Stimulated activated CD8-positive, alpha-beta memory T cell treated with anti-CD3 and anti-CD28 coated beads, Interleukin-4, amount 100 ng/mL, for 24 hours (primary cell): ENCODE results near the gene ZNF565.
"Not testable (repeated sequence)": the region's sequence is repeated elsewhere in the genome, so short reads cannot be mapped to it uniquely, and the experiment has no call there.

Source experiments
- DNase-seq: peaks from one replicate; pipeline ENCODE4 v3.0.0-alpha.2; 2020; ENCODE audit warnings: low read depth

Gene ZNF565

GRCh38 chr19:36212895-36213294, 1.6 kb downstream of the ZNF565 start:
- DNase-seq = no peak

GRCh38 chr19:36210497-36210896, 4.0 kb downstream of the ZNF565 start:
- DNase-seq = no peak

DNA sequence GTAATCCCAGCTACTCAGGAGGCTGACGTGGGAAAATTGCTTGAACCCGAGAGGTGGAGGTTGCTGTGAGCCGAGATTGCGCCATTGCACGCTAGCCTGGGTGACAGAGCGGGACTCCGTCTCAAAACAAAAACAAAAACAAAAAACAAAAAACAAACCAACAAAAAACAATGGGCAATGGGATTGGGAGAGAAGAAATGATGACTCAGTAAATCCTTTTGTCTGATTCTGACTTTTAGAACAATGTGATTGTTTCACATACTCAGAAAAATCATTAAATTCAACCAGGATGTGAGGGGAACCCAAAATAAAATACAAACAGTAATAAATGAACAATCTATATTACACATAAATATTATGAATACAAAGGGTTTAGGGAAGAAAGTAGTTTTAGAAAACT, 5.1 kb downstream of the ZNF565 start:
- no peak for DNase-seq

DNA sequence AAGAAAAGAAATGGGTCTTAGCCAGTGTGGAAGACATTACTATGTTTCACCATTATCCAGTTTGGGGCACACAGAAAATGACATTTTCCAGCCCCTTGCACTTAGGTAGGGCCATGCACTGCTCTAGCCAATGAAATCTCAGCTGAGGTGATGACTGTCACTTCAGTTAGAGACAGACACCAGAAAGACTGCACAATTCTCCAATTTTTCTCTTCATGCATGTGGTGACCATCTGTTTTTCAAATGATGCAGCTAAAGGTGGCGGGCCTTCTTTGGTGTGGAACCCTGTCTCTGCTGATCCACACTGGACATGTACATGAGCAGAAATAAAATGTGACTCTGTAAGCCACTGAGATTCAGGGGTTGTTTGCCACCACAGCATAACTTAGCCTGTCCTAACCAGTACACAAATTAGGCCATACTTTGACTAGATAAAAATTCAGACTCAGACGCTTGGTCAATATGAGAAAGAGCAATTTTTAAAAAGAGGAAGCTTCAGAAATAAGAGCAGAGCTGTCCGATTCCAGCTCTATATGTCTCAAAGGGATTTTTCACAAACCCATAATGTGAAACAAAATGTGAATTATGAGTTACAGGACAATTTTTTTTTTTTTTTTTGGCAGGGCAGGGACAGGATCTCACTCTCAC, 6.7 kb downstream of the ZNF565 start:
- no peak for DNase-seq

GRCh38 chr19:36203293-36203692, 11.2 kb downstream of the ZNF565 start:
- no peak for DNase-seq

DNA sequence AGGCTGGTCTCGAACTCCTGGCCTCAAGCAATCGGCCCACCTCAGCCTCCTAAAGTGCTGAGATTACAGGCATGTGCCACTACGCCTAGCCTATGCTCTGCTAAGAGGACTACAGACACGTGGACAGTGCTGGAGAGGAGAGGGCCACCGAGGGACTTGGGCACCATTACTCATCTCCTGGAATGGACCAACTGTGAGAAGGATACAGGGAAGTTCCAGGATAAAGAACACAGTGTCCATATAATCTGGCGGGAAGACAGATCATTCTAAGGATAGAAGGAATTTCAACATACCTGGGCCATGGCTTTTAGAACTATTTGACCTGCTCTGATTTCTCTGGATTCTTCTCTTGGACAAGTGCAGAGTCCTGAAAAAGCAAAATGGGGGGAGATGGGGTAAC, 12.8 kb downstream of the ZNF565 start:
- no peak for DNase-seq

GRCh38 chr19:36198119-36198518, 16.3 kb downstream of the ZNF565 start:
- DNase-seq = no peak

DNA sequence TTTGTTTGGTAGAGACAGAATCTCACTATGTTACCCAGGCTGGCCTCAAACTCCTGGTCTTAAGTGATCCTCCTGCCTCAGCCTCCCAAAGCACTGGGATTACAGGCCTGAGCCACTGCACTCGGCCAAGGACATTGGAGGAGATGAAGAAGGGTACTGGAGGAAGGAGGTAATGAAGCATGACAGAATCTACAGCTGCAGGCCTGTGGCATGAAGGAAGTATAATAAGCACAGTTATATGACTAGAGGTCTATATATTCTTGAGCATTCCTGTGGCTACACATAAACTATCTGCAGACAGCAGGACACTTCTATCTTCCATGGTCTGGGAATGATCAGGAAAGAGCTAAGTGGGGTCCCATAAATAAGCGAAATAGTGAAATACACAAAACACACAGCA, 18.2 kb downstream of the ZNF565 start:
- no peak for DNase-seq

GRCh38 chr19:36186722-36187121, 27.7 kb downstream of the ZNF565 start:
- DNase-seq = not testable (repeated sequence)

- DNase-seq = no peak
Measured at GRCh38 chr19:36183245-36183628, 31.2 kb downstream of the ZNF565 start.

DNA sequence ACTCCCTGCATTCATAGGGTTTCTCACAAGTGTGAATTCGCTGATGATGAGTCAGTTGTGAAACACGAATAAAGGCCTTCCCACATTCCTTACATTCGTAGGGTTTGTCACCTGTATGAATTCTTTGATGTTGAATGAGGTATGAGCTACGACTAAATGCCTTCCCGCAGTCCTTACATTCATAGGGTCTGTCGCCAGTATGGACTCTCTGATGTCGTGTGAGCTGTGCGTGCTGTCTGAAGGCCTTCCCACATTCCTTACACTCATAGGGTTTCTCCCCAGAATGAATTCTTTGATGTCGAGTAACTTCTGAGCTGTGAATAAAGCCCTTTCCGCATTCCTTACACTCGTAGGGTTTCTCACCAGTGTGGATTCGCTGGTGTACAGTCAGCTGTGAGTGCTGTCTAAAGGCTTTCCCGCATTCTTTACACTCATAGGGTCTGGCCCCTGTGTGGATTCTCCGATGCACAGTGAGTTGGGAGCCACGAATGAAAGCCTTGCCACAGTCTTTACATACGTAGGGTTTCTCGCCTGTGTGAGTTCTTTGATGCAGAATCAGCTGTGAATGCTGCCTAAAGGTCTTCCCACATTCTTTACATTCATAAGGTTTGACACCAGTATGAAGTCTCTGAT, 31.7 kb downstream of the ZNF565 start:
- DNase-seq = no peak

DNA sequence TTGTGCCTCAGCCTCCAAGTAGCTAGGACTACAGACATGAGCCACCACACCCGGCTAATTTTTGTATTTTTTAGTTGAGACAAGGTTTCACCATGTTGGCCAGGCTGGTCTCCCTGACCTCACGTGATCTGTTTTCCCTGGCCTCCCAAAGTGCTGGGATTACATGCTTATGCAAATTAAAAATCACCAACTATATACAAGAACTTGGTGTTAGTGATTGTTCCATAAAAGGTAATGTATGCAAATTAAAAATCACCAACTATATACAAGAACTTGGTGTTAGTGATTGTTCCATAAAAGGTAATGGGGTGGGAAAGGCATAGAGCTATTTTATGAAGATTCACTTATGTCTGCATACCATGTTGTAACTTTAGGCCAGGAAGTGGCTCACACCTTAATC, 35.4 kb downstream of the ZNF565 start:
- DNase-seq = not testable (repeated sequence)

DNA sequence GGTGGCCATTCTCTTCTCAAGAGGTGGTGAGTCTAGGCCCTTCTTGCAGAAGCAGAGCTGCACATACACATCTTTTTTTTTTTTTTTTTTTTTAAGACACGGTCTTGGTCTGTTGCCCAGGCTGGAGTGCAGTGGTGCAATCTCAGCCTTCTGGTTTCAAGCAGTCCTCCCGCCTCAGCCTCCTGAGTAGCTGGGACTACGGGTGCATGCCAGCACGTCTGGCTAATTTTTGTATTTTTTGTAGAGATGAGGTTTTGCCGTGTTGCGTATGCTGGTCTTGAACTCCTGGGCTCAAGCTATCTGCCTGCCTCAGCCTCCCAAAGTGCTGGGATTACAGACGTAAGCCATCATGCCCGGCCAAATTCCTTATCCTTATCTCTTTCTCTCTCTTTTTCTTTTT, 40.6 kb downstream of the ZNF565 start:
- not testable (repeated sequence) for DNase-seq

- no peak for DNase-seq
Measured at GRCh38 chr19:36172852-36173251, 41.6 kb downstream of the ZNF565 start.

GRCh38 chr19:36169084-36169760, 45.2 kb downstream of the ZNF565 start:
- no peak for DNase-seq

GRCh38 chr19:36163813-36164212, 50.7 kb downstream of the ZNF565 start:
- DNase-seq = no peak

GRCh38 chr19:36160821-36161596, 53.5 kb downstream of the ZNF565 start:
- DNase-seq = no peak

DNA sequence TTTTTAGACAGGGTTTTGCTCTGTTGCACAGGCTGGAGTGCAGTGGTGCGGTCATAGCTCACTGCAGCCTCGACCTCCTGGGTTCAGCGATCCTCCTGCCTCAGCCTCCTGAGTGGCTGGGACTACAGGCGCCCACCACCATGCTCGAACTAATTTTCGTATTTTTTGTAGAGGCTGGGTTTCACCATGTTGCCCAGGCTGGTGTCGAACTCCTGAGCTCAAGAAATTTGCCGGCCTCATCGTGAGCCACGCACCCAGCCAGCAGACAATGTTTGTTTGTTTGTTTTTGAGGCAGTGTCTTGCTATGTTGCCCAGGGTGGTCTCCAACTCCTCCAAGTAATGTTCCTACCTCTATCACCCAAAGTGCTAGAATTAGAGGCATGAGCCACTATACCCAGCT, 61.3 kb downstream of the ZNF565 start:
- DNase-seq = no peak

- no peak for DNase-seq
Measured at GRCh38 chr19:36152352-36153091, 61.9 kb downstream of the ZNF565 start, which contains the start of gene COX7A1. Gene COX7A1, minus strand, starts transcription at chr19:36152447. Its CDS starts 40 bp downstream, at chr19:36152407.

GRCh38 chr19:36152019-36152351, 62.5 kb downstream of the ZNF565 start:
- no peak for DNase-seq

GRCh38 chr19:36151144-36152018, 63.1 kb downstream of the ZNF565 start:
- DNase-seq = no peak
